Astrocyte of the cerebellum (primary cell): Measurements from ENCODE around the gene ITGA4.

Source experiments
- DNase-seq: peaks from one replicate; pipeline ENCODE4 v3.0.0-alpha.2; 2011; ENCODE audit warnings: low read depth
- H3K4me3 ChIP-seq: 2 replicates; pipeline ENCODE4 v1.5.1; 2011; ENCODE audit warnings: mild to moderate bottlenecking, low read depth, low read length, moderate library complexity
- in situ Hi-C: cut with HindIII; loops from 2 replicates; pipeline ENCODE4 v1.10.0; 2017; ENCODE audit warnings: low sequenced_read_pairs
- TF ChIP-seq, protein P1 (sequence below): IDR thresholded peaks from 2 replicates; pipeline ENCODE4 v1.5.1; 2012; ENCODE audit warnings: low read length, low read depth, moderate library complexity, mild to moderate bottlenecking; ENCODE audit errors: missing control alignments

ITGA4 gene

DNA sequence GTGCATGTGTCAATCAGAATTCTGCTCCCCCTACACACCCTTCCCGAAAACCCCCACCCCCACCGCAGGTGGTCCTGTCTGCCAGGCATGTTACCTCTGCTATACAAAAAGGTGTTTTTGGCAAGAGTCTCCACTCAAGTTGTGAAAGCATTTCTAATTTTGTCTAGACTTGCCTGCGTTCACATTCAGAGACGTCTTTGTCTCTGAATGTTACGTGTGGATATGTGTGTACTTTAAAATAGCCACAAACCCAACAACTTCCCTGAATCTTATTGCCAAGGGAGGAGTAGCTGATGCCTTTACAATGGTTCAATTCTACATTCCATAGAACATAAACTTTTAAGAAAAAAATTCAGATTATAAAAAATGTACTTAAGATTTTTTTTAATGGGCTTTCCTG lies 66.6 kb downstream of the ITGA4 start:
- no peak for DNase-seq
- TF ChIP-seq, protein P1, sequence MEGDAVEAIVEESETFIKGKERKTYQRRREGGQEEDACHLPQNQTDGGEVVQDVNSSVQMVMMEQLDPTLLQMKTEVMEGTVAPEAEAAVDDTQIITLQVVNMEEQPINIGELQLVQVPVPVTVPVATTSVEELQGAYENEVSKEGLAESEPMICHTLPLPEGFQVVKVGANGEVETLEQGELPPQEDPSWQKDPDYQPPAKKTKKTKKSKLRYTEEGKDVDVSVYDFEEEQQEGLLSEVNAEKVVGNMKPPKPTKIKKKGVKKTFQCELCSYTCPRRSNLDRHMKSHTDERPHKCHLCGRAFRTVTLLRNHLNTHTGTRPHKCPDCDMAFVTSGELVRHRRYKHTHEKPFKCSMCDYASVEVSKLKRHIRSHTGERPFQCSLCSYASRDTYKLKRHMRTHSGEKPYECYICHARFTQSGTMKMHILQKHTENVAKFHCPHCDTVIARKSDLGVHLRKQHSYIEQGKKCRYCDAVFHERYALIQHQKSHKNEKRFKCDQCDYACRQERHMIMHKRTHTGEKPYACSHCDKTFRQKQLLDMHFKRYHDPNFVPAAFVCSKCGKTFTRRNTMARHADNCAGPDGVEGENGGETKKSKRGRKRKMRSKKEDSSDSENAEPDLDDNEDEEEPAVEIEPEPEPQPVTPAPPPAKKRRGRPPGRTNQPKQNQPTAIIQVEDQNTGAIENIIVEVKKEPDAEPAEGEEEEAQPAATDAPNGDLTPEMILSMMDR: no peak
- in situ Hi-C loops: no loop called here
- no peak overlapping the region for H3K4me3 ChIP-seq

DNA sequence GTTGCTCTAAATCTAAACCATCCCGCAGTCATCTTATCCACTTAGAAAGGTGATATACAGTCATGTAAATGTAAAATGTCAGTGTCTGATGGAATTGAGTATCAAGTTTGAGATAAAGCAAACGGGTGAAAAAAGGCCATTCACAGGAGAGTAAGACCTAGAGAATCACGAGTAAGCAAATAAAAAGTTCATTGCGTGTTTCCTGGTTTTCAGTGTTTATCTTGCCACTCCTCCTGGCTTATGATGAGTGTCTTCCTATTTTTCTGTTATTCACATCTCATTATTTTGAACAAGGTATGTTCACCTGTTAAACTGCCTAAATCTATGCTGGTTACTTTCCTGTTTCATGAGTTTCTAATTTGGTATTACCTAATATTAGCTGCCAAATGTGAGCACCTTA lies 68.8 kb downstream of the ITGA4 start:
- TF ChIP-seq, protein P1: no peak
- no peak overlapping the region for H3K4me3 ChIP-seq
- DNase-seq: no peak
- in situ Hi-C loops: no loop called here

DNA sequence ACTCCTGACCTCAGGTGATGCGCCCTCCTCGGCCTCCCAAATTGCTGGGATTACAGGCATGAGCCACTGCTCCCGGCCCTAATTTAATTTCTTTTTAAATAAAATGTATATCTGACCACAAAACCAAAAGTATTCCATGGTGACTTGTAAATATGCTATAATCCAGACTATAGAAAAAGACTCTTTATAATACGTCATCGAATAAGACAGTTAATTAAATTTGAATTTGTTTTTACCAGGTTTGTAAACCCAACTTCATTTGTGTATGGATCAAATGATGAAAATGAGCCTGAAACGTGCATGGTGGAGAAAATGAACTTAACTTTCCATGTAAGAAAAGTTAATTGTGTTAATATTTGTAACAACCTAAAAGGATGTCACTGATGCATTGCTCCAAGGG lies 69.9 kb downstream of the ITGA4 start:
- in situ Hi-C loops: no loop called here
- TF ChIP-seq, protein P1: no peak
- DNase-seq: no peak
- H3K4me3 ChIP-seq: no peak overlapping the region

DNA sequence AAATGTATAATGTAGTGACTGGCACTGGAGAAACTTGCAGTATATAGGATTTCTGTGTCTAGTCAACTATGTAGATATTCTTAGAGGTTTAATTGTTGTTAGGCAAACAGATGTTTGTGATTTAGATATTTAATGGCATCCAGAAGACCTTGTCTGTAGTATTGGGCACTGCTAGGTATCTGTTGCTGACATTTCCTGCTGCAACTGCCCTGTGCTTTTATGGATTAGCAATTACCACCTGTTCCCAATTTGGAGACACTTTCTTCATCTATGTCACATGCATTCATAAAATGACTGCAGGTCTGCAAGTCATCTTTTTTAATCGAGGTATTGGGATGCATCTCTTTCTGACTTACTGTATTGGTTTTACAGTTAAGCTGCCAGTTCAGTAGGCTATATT lies 71.3 kb downstream of the ITGA4 start:
- TF ChIP-seq, protein P1: no peak
- in situ Hi-C loops: no loop called here
- no peak for DNase-seq
- no peak overlapping the region for H3K4me3 ChIP-seq

DNA sequence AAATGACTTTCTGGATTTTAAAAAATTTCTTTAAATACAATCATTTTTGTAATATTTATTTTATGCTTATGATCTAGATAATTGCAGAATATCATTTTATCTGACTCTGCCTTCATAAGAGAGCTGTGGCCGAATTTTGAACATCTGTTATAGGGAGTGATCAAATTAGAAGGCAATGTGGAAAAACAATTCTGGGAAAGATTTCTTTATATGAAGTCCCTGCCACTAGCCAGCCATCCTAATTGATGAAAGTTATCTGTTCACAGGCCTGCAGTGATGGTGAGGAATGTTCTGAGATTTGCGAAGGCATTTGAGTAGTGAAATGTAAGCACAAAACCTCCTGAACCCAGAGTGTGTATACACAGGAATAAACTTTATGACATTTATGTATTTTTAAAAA lies 79.5 kb downstream of the ITGA4 start:
- TF ChIP-seq, protein P1: no peak
- no peak for DNase-seq
- H3K4me3 ChIP-seq: no peak overlapping the region
- in situ Hi-C loops: no loop called here

DNA sequence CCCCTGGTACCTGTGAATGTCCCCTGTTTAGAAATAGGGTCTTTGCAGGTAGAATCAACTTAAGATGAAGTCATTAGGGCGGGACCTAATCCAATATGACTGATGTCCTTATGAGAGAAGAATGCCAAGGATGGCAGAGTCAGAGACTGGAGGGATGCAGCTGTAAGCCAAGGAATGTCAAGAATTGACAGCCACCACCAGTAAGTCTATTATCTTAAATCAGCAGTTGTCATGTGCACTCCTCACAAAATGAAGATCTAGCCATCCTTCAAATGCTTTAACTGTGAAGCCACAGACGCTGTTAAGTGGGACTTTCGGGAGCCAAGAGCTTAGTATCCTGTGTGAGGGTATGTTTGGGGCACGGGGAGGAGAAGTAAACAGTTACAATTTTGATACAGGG lies 83.2 kb downstream of the ITGA4 start:
- in situ Hi-C loops: no loop called here
- DNase-seq: no peak
- TF ChIP-seq, protein P1: no peak
- H3K4me3 ChIP-seq: no peak overlapping the region

DNA sequence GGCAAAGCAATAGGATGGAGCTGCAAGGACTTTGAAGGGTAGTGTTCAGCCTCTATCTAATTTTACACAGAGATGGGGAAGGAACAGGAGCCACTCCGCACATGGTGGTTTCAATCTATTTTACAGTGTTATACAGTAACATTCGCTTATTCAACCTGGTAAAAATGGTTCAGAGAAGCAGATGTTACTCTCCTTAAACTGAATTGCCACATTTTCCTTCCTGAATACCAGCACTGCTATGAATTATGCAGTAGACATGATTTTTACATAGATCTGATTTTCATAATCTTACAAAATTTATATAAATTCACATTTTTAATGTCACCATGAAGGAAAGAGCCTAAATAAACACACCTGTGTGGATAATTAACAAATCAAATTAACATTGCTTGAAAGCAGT lies 85.0 kb downstream of the ITGA4 start:
- in situ Hi-C loops: no loop called here
- no peak for DNase-seq
- TF ChIP-seq, protein P1: no peak
- H3K4me3 ChIP-seq: no peak overlapping the region
